SK-N-SH treated with all-trans-retinoic acid at 6 μM for 48 hours (cell line): ENCODE data around the gene BDNF.

ENCODE experiments used
- ATAC-seq: fragments of 200-7000 bp; cut with Tn5 transposase; 3 replicates; pipeline ENCODE4 v1.9.1; 2020; ENCODE audit warnings: mild to moderate bottlenecking, moderate library complexity
- ARNTL ChIP-seq: fragments of 450-650 bp; formaldehyde crosslinking; IDR thresholded peaks from 2 replicates; pipeline ENCODE4 v1.5.0; 2020; ENCODE audit warnings: low read depth, mild to moderate bottlenecking, moderate library complexity, borderline replicate concordance
- BACH2 ChIP-seq: fragments of 250-450 bp; sonication (Bioruptor Pico); IDR thresholded peaks from 2 replicates; pipeline ENCODE4 v1.9.0; 2021; ENCODE audit warnings: mild to moderate bottlenecking, borderline replicate concordance
- CSDC2 ChIP-seq: fragments of 250-450 bp; sonication (Bioruptor Pico); IDR thresholded peaks from 2 replicates; pipeline ENCODE4 v1.5.0; 2020; ENCODE audit warnings: mild to moderate bottlenecking, moderate library complexity
- GLIS3 ChIP-seq: fragments of 250-450 bp; sonication (Bioruptor Pico); IDR thresholded peaks from 2 replicates; pipeline ENCODE4 v1.5.0; 2020; ENCODE audit warnings: mild to moderate bottlenecking, moderate library complexity
- ISL1 ChIP-seq: fragments of 250-450 bp; sonication (Bioruptor Pico); IDR thresholded peaks from 2 replicates; pipeline ENCODE4 v2.1.2; 2022; ENCODE audit warnings: mild to moderate bottlenecking, moderate library complexity
- OSR1 ChIP-seq: fragments of 250-450 bp; sonication (Bioruptor Pico); IDR thresholded peaks from 2 replicates; pipeline ENCODE4 v1.8.0; 2022; ENCODE audit warnings: moderate library complexity, mild to moderate bottlenecking, inconsistent platforms
- PPARA ChIP-seq: fragments of 250-450 bp; sonication (Bioruptor Pico); IDR thresholded peaks from 2 replicates; pipeline ENCODE4 v1.5.0; 2020; ENCODE audit warnings: mild to moderate bottlenecking, borderline replicate concordance
- RARB ChIP-seq: fragments of 250-450 bp; sonication (Bioruptor Pico); IDR thresholded peaks from 2 replicates; pipeline ENCODE4 v1.8.0; 2021; ENCODE audit warnings: mild to moderate bottlenecking, moderate library complexity
- SNAI2 ChIP-seq: fragments of 250-450 bp; sonication (Bioruptor Pico); IDR thresholded peaks from 2 replicates; pipeline ENCODE4 v1.5.0; 2020; ENCODE audit warnings: mild to moderate bottlenecking, moderate library complexity
- TOX ChIP-seq: fragments of 250-450 bp; sonication (Bioruptor Pico); IDR thresholded peaks from 2 replicates; pipeline ENCODE4 v1.8.0; 2021; ENCODE audit warnings: mild to moderate bottlenecking, moderate library complexity, borderline replicate concordance
- ZC3H10 ChIP-seq: fragments of 250-450 bp; sonication (Bioruptor Pico); IDR thresholded peaks from 2 replicates; pipeline ENCODE4 v1.5.1; 2021; ENCODE audit warnings: mild to moderate bottlenecking, moderate library complexity
- ZFP3 ChIP-seq: fragments of 250-450 bp; sonication (Bioruptor Pico); IDR thresholded peaks from 2 replicates; pipeline ENCODE4 v1.5.0; 2020; ENCODE audit warnings: mild to moderate bottlenecking, moderate library complexity
- ZFP30 ChIP-seq: fragments of 450-650 bp; formaldehyde crosslinking; IDR thresholded peaks from 2 replicates; pipeline ENCODE4 v1.5.0; 2022; ENCODE audit warnings: mild to moderate bottlenecking, moderate library complexity
- ZNF565 ChIP-seq: fragments of 450-650 bp; formaldehyde crosslinking; conservative IDR thresholded peaks from 2 replicates; pipeline ENCODE4 v1.5.0; 2020; ENCODE audit warnings: low read depth, mild to moderate bottlenecking, moderate library complexity
- ZNF70 ChIP-seq: fragments of 450-650 bp; formaldehyde crosslinking; IDR thresholded peaks from 2 replicates; pipeline ENCODE4 v1.5.0; 2020; ENCODE audit warnings: mild to moderate bottlenecking, moderate library complexity
- TF ChIP-seq, protein P1 (sequence below): fragments of 250-450 bp; sonication (Bioruptor Pico); IDR thresholded peaks from 2 replicates; pipeline ENCODE4 v1.5.0; 2020; ENCODE audit warnings: mild to moderate bottlenecking, moderate library complexity
- TF ChIP-seq, protein P2 (sequence below): fragments of 250-450 bp; sonication (Bioruptor Pico); IDR thresholded peaks from 2 replicates; pipeline ENCODE4 v1.5.1; 2020; ENCODE audit warnings: low read depth, mild to moderate bottlenecking, moderate library complexity
- TF ChIP-seq, protein P3 (sequence below): fragments of 250-450 bp; sonication (Bioruptor Pico); IDR thresholded peaks from 2 replicates; pipeline ENCODE4 v1.8.0; 2020; ENCODE audit warnings: mild to moderate bottlenecking, moderate library complexity, borderline replicate concordance
- TF ChIP-seq, protein P4 (sequence below): fragments of 250-450 bp; sonication (Bioruptor Pico); IDR thresholded peaks from 2 replicates; pipeline ENCODE4 v1.5.1; 2021; ENCODE audit warnings: mild to moderate bottlenecking, moderate library complexity

The BDNF gene

DNA sequence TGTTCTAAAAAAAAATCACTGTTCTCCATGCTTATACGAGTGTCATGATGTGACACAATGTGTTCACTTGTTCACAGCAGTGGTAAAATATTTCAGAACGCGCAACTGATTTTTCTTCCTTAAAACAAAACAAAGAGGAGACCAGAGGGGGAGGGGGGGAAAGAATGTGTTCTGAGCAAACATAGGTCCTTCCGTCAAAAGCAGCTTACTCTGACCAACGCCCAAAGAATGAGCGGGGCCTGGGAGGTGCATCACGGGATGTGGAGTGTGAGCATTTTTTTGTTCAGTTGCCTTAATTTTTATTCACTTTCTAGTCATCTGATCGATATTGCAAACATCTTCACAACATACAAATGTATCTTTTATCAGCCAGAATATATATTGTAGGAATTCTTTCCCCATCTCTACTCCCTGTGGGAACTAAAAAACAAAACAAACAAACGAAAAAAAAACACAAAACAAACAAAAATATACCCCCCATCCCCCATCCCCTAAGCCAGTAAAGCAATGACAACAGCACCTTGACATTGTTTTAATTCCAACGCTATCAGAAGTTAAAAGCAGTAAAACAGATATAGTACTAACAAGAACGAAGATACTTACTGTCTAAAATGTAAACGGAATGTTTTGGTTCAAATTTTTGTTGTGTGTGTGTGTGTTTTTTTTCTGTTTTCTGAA lies 43.3 kb downstream of the BDNF start:
- no peak for ATAC-seq
- TF ChIP-seq ARNTL (CRISPR knock-in tag) (no peak), PPARA (no peak), ISL1 (CRISPR knock-in tag) (no peak), CSDC2 (CRISPR knock-in tag) (no peak), ZFP3 (CRISPR knock-in tag) (no peak), ZC3H10 (CRISPR knock-in tag) (no peak), TOX (no peak), ZNF565 (CRISPR knock-in tag) (no peak), BACH2 (no peak)
- TF ChIP-seq, protein P1, sequence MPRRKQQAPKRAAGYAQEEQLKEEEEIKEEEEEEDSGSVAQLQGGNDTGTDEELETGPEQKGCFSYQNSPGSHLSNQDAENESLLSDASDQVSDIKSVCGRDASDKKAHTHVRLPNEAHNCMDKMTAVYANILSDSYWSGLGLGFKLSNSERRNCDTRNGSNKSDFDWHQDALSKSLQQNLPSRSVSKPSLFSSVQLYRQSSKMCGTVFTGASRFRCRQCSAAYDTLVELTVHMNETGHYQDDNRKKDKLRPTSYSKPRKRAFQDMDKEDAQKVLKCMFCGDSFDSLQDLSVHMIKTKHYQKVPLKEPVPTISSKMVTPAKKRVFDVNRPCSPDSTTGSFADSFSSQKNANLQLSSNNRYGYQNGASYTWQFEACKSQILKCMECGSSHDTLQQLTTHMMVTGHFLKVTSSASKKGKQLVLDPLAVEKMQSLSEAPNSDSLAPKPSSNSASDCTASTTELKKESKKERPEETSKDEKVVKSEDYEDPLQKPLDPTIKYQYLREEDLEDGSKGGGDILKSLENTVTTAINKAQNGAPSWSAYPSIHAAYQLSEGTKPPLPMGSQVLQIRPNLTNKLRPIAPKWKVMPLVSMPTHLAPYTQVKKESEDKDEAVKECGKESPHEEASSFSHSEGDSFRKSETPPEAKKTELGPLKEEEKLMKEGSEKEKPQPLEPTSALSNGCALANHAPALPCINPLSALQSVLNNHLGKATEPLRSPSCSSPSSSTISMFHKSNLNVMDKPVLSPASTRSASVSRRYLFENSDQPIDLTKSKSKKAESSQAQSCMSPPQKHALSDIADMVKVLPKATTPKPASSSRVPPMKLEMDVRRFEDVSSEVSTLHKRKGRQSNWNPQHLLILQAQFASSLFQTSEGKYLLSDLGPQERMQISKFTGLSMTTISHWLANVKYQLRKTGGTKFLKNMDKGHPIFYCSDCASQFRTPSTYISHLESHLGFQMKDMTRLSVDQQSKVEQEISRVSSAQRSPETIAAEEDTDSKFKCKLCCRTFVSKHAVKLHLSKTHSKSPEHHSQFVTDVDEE (CRISPR knock-in tag), result no peak
- TF ChIP-seq, protein P2, sequence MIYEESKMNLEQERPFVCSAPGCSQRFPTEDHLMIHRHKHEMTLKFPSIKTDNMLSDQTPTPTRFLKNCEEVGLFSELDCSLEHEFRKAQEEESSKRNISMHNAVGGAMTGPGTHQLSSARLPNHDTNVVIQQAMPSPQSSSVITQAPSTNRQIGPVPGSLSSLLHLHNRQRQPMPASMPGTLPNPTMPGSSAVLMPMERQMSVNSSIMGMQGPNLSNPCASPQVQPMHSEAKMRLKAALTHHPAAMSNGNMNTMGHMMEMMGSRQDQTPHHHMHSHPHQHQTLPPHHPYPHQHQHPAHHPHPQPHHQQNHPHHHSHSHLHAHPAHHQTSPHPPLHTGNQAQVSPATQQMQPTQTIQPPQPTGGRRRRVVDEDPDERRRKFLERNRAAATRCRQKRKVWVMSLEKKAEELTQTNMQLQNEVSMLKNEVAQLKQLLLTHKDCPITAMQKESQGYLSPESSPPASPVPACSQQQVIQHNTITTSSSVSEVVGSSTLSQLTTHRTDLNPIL (CRISPR knock-in tag), result no peak

DNA sequence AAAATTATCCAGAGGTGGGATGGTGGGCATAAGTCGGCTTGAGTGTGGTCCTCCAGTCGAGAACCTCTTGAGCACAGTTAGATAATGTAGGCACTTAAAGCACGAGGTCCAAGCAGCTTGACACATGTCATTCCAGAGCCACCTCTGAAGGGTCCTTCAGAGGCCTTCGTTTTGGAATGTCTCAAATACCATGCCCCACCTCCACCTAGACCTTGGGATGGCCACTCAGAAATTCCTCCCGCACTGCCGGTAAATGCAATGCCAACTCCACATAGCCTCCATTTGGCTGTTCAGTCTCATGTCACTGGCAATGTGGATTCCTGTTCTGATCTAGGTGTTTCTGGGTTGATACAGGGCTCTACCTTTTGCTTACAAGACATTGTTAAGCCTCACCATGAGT lies 43.9 kb downstream of the BDNF start:
- TF ChIP-seq BACH2, result no peak
- no peak for TF ChIP-seq RARB
- TF ChIP-seq, protein P1 (CRISPR knock-in tag), result no peak
- TF ChIP-seq, protein P3, sequence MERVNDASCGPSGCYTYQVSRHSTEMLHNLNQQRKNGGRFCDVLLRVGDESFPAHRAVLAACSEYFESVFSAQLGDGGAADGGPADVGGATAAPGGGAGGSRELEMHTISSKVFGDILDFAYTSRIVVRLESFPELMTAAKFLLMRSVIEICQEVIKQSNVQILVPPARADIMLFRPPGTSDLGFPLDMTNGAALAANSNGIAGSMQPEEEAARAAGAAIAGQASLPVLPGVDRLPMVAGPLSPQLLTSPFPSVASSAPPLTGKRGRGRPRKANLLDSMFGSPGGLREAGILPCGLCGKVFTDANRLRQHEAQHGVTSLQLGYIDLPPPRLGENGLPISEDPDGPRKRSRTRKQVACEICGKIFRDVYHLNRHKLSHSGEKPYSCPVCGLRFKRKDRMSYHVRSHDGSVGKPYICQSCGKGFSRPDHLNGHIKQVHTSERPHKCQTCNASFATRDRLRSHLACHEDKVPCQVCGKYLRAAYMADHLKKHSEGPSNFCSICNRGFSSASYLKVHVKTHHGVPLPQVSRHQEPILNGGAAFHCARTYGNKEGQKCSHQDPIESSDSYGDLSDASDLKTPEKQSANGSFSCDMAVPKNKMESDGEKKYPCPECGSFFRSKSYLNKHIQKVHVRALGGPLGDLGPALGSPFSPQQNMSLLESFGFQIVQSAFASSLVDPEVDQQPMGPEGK (CRISPR knock-in tag), result no peak
- TF ChIP-seq ZNF565 (CRISPR knock-in tag), result no peak
- TF ChIP-seq ZFP30 (CRISPR knock-in tag), result no peak
- no peak for TF ChIP-seq ZFP3 (CRISPR knock-in tag)
- no peak for TF ChIP-seq ARNTL (CRISPR knock-in tag)
- no peak for TF ChIP-seq ZNF70 (CRISPR knock-in tag)
- no peak for TF ChIP-seq OSR1 (CRISPR knock-in tag)
- no peak for TF ChIP-seq TOX
- no peak for TF ChIP-seq GLIS3 (CRISPR knock-in tag)
- no peak for ATAC-seq

DNA sequence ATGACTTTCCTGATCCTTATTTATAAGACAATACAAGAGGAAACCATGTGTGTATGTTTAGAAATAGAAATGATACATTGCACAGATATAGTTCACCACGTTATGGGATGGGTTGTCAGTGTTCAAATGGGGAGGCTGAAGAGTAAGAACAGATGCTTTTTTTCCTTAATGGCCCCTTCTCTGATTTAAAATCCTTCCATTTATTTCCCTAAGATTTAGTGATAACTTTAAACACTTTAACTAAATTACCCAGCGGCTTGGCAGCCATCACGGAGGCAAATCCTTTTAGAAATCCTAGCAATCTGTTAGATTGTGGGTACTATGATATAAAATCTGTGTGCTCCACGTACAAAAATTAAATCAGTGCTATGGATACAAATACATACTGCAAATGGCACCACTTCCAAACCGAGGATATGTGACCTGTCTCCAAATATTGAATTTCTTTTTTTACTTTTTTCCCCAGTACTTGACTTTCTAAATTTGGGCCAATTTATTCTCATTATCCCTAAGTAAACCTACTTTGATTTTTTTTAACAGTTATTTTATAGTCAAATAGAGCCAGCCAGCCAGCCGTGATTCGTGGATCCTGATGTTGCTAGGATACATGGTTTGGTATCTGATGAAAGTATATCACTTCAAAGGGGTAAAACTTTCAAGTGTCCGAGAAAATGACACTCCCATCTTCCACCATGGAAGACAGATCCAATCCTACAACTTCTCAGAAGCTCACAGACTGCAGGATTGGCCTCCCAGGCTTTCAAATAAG lies 46.1 kb downstream of the BDNF start:
- peak; percentile 53; the same call in 2 of the 3 replicates for ATAC-seq
- TF ChIP-seq SNAI2 (CRISPR knock-in tag) (peak; percentile 58; the same call in 1 of the 2 replicates), BACH2 (0 out of 2 replicates have a peak, but pooled peaks have one; percentile 11), ZFP3 (CRISPR knock-in tag) (no peak), TOX (no peak), ISL1 (CRISPR knock-in tag) (peak; percentile 97), ZNF565 (CRISPR knock-in tag) (peak; percentile 76; the same call in 1 of the 2 replicates)
- TF ChIP-seq, protein P1 (CRISPR knock-in tag), result peak; percentile 89
- TF ChIP-seq, protein P3 (CRISPR knock-in tag), result 0 out of 2 replicates have a peak, but pooled peaks have one; percentile 14
- TF ChIP-seq, protein P4, sequence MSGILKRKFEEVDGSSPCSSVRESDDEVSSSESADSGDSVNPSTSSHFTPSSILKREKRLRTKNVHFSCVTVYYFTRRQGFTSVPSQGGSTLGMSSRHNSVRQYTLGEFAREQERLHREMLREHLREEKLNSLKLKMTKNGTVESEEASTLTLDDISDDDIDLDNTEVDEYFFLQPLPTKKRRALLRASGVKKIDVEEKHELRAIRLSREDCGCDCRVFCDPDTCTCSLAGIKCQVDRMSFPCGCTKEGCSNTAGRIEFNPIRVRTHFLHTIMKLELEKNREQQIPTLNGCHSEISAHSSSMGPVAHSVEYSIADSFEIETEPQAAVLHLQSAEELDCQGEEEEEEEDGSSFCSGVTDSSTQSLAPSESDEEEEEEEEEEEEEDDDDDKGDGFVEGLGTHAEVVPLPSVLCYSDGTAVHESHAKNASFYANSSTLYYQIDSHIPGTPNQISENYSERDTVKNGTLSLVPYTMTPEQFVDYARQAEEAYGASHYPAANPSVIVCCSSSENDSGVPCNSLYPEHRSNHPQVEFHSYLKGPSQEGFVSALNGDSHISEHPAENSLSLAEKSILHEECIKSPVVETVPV, result peak; percentile 82
